Ovary (tissue), 3 donors: ENCODE data around the gene TM9SF1.

Source experiments
- POLR2A ChIP-seq: fragments of 450-650 bp; IDR thresholded peaks from one replicate; pipeline ENCODE4 v1.6.1; 2017; ENCODE audit warnings: antibody characterized with exemption, mild to moderate bottlenecking, moderate library complexity
- TF ChIP-seq, protein P1 (sequence below), 3 donors: fragments of 450-650 bp in 2 of 3; fragments of 200-600 bp in 1 of 3; IDR thresholded peaks; one replicate each; pipeline versions ENCODE4 v1.5.1 to v1.8.0; 2016 to 2022; ENCODE audit warnings: antibody characterized with exemption in 3 of 3, mild to moderate bottlenecking in 1 of 3
- donor health status: DM: no; HTN: no; CAD: no.

DNA sequence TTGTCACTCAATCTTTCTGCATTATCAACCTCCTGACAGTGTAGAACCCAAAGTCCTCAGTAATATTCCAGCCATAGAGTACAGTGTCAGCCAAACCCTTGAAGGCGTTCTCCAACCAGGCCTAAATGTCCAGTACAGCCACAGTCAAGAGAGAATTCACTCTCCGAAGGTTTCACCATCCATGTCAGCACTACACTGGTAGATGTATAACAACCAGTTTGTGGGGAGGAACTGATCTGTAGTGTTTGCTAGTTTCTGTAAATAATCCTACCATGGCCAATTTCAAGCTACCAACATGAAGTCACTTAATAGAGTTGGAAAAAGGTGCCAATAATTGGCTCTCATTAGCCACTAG lies 21.1 kb upstream of the TM9SF1 start:
- no peak for TF ChIP-seq POLR2A
- TF ChIP-seq, protein P1, sequence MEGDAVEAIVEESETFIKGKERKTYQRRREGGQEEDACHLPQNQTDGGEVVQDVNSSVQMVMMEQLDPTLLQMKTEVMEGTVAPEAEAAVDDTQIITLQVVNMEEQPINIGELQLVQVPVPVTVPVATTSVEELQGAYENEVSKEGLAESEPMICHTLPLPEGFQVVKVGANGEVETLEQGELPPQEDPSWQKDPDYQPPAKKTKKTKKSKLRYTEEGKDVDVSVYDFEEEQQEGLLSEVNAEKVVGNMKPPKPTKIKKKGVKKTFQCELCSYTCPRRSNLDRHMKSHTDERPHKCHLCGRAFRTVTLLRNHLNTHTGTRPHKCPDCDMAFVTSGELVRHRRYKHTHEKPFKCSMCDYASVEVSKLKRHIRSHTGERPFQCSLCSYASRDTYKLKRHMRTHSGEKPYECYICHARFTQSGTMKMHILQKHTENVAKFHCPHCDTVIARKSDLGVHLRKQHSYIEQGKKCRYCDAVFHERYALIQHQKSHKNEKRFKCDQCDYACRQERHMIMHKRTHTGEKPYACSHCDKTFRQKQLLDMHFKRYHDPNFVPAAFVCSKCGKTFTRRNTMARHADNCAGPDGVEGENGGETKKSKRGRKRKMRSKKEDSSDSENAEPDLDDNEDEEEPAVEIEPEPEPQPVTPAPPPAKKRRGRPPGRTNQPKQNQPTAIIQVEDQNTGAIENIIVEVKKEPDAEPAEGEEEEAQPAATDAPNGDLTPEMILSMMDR (IDR thresholded peaks at IDR 0.05) = no peak
